ENCODE data around the gene SPIN3.

DNA sequence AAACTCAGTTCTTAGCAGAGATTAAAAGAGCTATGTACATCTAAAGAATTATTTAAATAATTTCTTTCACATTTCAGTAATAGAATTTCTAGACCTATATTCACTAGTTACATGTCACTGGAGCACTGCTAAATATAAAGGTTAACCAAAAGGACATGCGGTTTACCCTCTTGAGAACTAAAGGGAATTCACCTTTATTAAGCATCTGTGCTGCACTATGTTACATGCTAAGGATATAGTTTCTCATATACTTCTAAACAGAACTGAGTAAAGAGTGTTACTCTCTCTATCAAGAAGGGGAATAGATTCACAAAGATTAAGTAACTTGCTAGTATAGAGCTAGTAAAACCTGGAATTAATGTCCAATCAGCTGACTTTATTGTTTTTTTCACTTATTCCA lies 7.6 kb downstream of the SPIN3 start:
- TF ChIP-seq SMYD3 (CRISPR knock-in tag; IDR thresholded peaks at IDR 0.05) (no peak), PITX1 (CRISPR knock-in tag; IDR thresholded peaks at IDR 0.05) (no peak)
- TF ChIP-seq, protein P1, sequence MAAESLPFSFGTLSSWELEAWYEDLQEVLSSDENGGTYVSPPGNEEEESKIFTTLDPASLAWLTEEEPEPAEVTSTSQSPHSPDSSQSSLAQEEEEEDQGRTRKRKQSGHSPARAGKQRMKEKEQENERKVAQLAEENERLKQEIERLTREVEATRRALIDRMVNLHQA (CRISPR knock-in tag; IDR thresholded peaks at IDR 0.05): no peak

Measured in HepG2 (cell line).